ENCODE results near the gene SRM. TPM values are rescaled to one million over a fixed set of nuclear protein-coding genes. Genes with fewer than 3 reads are reported as not detected.
A peak's percentile ranks its signal among the peaks of the same experiment; 100 is the strongest.

Gene SRM
- total RNA-seq, 2 donors from 2014 or later = 106 to 107 TPM

DNA sequence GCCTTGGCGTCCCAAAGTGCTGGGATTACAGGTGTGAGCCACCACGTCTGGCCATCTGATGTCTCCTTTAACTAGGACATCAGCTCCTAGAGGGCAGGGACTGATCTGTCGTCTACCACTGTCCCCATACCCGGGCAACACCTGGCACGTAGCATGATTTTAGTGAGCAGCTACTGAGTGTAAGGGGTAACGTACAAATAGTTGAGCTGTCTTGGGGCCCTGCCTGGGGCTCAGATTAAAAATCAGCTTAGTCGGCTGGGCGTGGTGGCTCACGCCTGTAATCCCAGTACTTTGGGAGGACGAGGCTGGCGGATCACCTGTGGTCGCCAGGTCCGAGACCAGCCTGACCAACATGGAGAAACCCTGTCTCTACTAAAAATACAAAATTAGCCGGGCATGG, 1.8 kb downstream of the SRM start:
- H3K27ac Mint-ChIP-seq = no peak overlapping the region
- no peak for DNase-seq
- peaks cover 30% of the 10 kb centered on the region for H3K36me3 Mint-ChIP-seq (ENCODE audit: low read depth)
- Histone ChIP-seq H3K27me3 (ENCODE audit: control insufficient read depth, insufficient read depth, low read length, poor library complexity, severe bottlenecking) (no peaks in the 10 kb centered on the region), H3K4me1 (ENCODE audit: control insufficient read depth, insufficient read depth, low read length) (peaks cover 3% of the 10 kb centered on the region), H3K9me3 (ENCODE audit: control insufficient read depth, low read length) (no peaks in the 10 kb centered on the region), H3K4me3 (ENCODE audit: low read length) (no peak overlapping the region), H3K36me3 (ENCODE audit: control insufficient read depth, insufficient read depth, low read length) (peaks cover 32% of the 10 kb centered on the region), H3K27ac (ENCODE audit: low read depth, low read length) (no peak overlapping the region), H3K9ac (ENCODE audit: extremely low read depth, low read length, poor library complexity, severe bottlenecking) (no peak overlapping the region)
- H3K4me3 Mint-ChIP-seq = peak overlapping the region; percentile 87
- H3K27me3 Mint-ChIP-seq (ENCODE audit: insufficient read depth) = no peaks in the 10 kb centered on the region
- peaks cover 5% of the 10 kb centered on the region for H3K4me1 Mint-ChIP-seq
- H3K9me3 Mint-ChIP-seq = no peaks in the 10 kb centered on the region
- WGBS, 2 experiments (ENCODE audit: insufficient coverage in 1 of 2, insufficient read length in 1 of 2) = 92 to 95% methylated on average over 12 to 14 of the region's 14 CpGs
- TF ChIP-seq, protein P1, sequence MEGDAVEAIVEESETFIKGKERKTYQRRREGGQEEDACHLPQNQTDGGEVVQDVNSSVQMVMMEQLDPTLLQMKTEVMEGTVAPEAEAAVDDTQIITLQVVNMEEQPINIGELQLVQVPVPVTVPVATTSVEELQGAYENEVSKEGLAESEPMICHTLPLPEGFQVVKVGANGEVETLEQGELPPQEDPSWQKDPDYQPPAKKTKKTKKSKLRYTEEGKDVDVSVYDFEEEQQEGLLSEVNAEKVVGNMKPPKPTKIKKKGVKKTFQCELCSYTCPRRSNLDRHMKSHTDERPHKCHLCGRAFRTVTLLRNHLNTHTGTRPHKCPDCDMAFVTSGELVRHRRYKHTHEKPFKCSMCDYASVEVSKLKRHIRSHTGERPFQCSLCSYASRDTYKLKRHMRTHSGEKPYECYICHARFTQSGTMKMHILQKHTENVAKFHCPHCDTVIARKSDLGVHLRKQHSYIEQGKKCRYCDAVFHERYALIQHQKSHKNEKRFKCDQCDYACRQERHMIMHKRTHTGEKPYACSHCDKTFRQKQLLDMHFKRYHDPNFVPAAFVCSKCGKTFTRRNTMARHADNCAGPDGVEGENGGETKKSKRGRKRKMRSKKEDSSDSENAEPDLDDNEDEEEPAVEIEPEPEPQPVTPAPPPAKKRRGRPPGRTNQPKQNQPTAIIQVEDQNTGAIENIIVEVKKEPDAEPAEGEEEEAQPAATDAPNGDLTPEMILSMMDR (conservative IDR thresholded peaks at IDR 0.05) = no peak

DNA sequence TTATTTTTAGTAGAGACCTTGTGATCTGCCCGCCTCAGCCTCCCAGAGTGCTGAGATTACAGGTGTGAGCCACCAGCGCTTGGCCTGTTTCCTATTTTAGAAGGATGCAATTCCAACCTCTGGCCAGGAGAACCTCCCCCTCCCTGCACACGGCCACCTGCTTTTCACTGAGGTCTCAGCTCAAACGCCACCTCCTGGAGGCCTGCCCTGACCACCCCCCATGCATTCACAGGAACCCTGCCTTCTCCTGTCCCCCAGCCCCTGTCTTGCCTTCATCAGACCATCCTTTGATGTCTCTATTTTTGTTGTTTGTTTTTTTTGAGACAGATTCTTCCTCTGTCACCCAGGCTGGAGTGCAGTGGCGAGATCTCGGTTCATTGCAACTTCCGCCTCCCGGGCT, 2.3 kb downstream of the SRM start:
- Mint-ChIP-seq H3K4me3 (peak overlapping the region; percentile 30), H3K36me3 (ENCODE audit: low read depth) (peaks cover 26% of the 10 kb centered on the region), H3K9me3 (no peaks in the 10 kb centered on the region), H3K27ac (no peak overlapping the region), H3K4me1 (peaks cover 5% of the 10 kb centered on the region), H3K27me3 (ENCODE audit: insufficient read depth) (no peaks in the 10 kb centered on the region)
- TF ChIP-seq, protein P1 (conservative IDR thresholded peaks at IDR 0.05) = no peak
- H3K9me3 ChIP-seq (ENCODE audit: control insufficient read depth, low read length) = no peaks in the 10 kb centered on the region
- no peak overlapping the region for H3K27ac ChIP-seq (ENCODE audit: low read depth, low read length)
- peaks cover 3% of the 10 kb centered on the region for H3K4me1 ChIP-seq (ENCODE audit: control insufficient read depth, insufficient read depth, low read length)
- H3K36me3 ChIP-seq (ENCODE audit: control insufficient read depth, insufficient read depth, low read length) = peaks cover 26% of the 10 kb centered on the region
- H3K9ac ChIP-seq (ENCODE audit: extremely low read depth, low read length, poor library complexity, severe bottlenecking) = no peak overlapping the region
- WGBS, 2 experiments (ENCODE audit: insufficient coverage in 1 of 2, insufficient read length in 1 of 2) = 87 to 94% methylated on average over 5 to 8 of the region's 8 CpGs
- H3K27me3 ChIP-seq (ENCODE audit: control insufficient read depth, insufficient read depth, low read length, poor library complexity, severe bottlenecking) = no peaks in the 10 kb centered on the region
- H3K4me3 ChIP-seq (ENCODE audit: low read length) = no peak overlapping the region
- DNase-seq = no peak

DNA sequence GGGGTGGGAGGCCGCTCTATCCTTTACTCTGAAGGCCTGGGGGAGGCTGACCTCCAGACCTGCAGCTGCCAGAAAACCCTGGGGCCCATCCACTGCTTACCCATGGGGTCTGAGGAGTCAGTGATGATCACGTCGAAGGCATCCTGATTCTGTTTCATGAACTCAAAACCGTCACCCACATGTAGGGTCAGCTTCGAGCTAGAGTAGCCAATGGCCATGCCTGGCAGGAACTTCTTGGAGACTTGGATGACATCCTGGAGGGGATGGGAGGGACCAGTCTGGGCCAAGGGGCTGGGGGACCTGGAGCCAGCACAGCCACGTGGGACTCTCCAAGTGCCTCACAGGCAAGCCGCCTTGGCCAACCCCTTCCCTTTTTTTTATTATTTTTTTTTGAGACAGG, 3.3 kb downstream of the SRM start:
- Histone ChIP-seq H3K9ac (ENCODE audit: extremely low read depth, low read length, poor library complexity, severe bottlenecking) (no peak overlapping the region), H3K36me3 (ENCODE audit: control insufficient read depth, insufficient read depth, low read length) (peaks cover 17% of the 10 kb centered on the region), H3K27me3 (ENCODE audit: control insufficient read depth, insufficient read depth, low read length, poor library complexity, severe bottlenecking) (no peaks in the 10 kb centered on the region), H3K27ac (ENCODE audit: low read depth, low read length) (no peak overlapping the region), H3K9me3 (ENCODE audit: control insufficient read depth, low read length) (no peaks in the 10 kb centered on the region), H3K4me1 (ENCODE audit: control insufficient read depth, insufficient read depth, low read length) (peaks cover 3% of the 10 kb centered on the region), H3K4me3 (ENCODE audit: low read length) (no peak overlapping the region)
- Mint-ChIP-seq H3K27me3 (ENCODE audit: insufficient read depth) (no peaks in the 10 kb centered on the region), H3K4me3 (no peak overlapping the region), H3K9me3 (no peaks in the 10 kb centered on the region), H3K36me3 (ENCODE audit: low read depth) (peaks cover 24% of the 10 kb centered on the region), H3K4me1 (peaks cover 11% of the 10 kb centered on the region), H3K27ac (no peak overlapping the region)
- TF ChIP-seq, protein P1 (conservative IDR thresholded peaks at IDR 0.05) = no peak
- DNase-seq = no peak
- 94 to 100% methylated on average over 6 to 7 of the region's 7 CpGs for WGBS, 2 experiments (ENCODE audit: insufficient coverage in 1 of 2, insufficient read length in 1 of 2)

Data from endodermal cell (in vitro differentiated cells).